Choroid plexus epithelial cell (primary cell): Measurements from ENCODE around the gene NCKAP5L.
A peak's percentile ranks its signal among the peaks of the same experiment; 100 is the strongest.

Source experiments
- DNase-seq: peaks from one replicate; pipeline ENCODE4 v3.0.0-alpha.2; 2010; ENCODE audit warnings: low read depth
- H3K4me3 ChIP-seq: 2 replicates; pipeline ENCODE4 v1.5.1; 2011; ENCODE audit warnings: low read depth, mild to moderate bottlenecking, control low read depth, low read length, moderate library complexity
- CTCF ChIP-seq: conservative IDR thresholded peaks from 2 replicates; pipeline ENCODE4 v1.5.1; 2011; ENCODE audit warnings: low read depth, mild to moderate bottlenecking, control low read depth, inconsistent platforms, low read length, moderate library complexity

NCKAP5L gene

GRCh38 chr12:49827051-49827400 lies 1.2 kb downstream of the NCKAP5L start:
- H3K4me3 ChIP-seq, result peak overlapping the region; percentile 82
- no peak for DNase-seq
- no peak for TF ChIP-seq CTCF

GRCh38 chr12:49825971-49826421 lies 2.2 kb downstream of the NCKAP5L start:
- no peak for TF ChIP-seq CTCF
- peak; percentile 53 for DNase-seq
- no peak overlapping the region for H3K4me3 ChIP-seq

GRCh38 chr12:49825360-49825970 lies 2.7 kb downstream of the NCKAP5L start:
- peak overlapping the region; percentile 17 for H3K4me3 ChIP-seq
- TF ChIP-seq CTCF, result no peak
- peak; percentile 65 for DNase-seq

GRCh38 chr12:49824895-49825294 lies 3.3 kb downstream of the NCKAP5L start:
- no peak for TF ChIP-seq CTCF
- DNase-seq, result peak; percentile 59
- H3K4me3 ChIP-seq, result no peak overlapping the region

- no peak overlapping the region for H3K4me3 ChIP-seq
- TF ChIP-seq CTCF, result no peak
- DNase-seq, result no peak
Measured at GRCh38 chr12:49824416-49824815, 3.8 kb downstream of the NCKAP5L start.

GRCh38 chr12:49823951-49824350 lies 4.3 kb downstream of the NCKAP5L start:
- no peak overlapping the region for H3K4me3 ChIP-seq
- no peak for TF ChIP-seq CTCF
- no peak for DNase-seq

GRCh38 chr12:49823350-49823749 lies 4.9 kb downstream of the NCKAP5L start:
- no peak for TF ChIP-seq CTCF
- DNase-seq, result no peak
- H3K4me3 ChIP-seq, result no peak overlapping the region
